ENCODE results near the gene OR2W3. TPM values are rescaled to one million over a fixed set of nuclear protein-coding genes. Genes with fewer than 3 reads are reported as not detected.

Gene OR2W3
- polyA plus RNA-seq (1.1 TPM in 1 of 2 replicates, not detected in the other), polyA minus RNA-seq (not detected in 2 replicates)

- Histone ChIP-seq H3K9me2 (ENCODE audit: insufficient read depth, low read length) (no peaks in the 10 kb centered on the region), H3F3A (ENCODE audit: insufficient read depth, low read length, poor library complexity, severe bottlenecking) (no peaks in the 10 kb centered on the region), H3K4me3 (ENCODE audit: low read length) (no peak within 1 kb of the TSS), H3K36me3 (ENCODE audit: insufficient read depth, low read length) (no peaks in the 10 kb centered on the region), H3K4me2 (ENCODE audit: low read length) (no peak within 1 kb of the TSS), H3K79me2 (replicated peaks; ENCODE audit: insufficient read depth, low read length) (no peaks in the 10 kb centered on the region), H4K20me1 (ENCODE audit: insufficient read depth) (no peaks in the 10 kb centered on the region), H3K9ac (ENCODE audit: low read length) (no peak within 1 kb of the TSS), H3K27ac (ENCODE audit: low read length) (no peak within 1 kb of the TSS), H3K9me3 (ENCODE audit: low read length) (no peaks in the 10 kb centered on the region), H3K27me3 (ENCODE audit: insufficient read depth, low read depth, low read length) (no peaks in the 10 kb centered on the region), H2AFZ (ENCODE audit: low read depth, low read length) (no peak within 1 kb of the TSS)
- TF ChIP-seq MXI1 (conservative IDR thresholded peaks at IDR 0.05; ENCODE audit: poor library complexity, severe bottlenecking) = no peak
- no peak for TF ChIP-seq POLR2AphosphoS5 (IDR thresholded peaks at IDR 0.05)
- no peak for TF ChIP-seq EP300 (conservative IDR thresholded peaks at IDR 0.05; ENCODE audit: poor library complexity, severe bottlenecking)
- no peak for TF ChIP-seq SMC3 (conservative IDR thresholded peaks at IDR 0.05; ENCODE audit: poor library complexity)
- no peak for TF ChIP-seq CTCF (IDR thresholded peaks at IDR 0.05; ENCODE audit: poor library complexity, severe bottlenecking)
- TF ChIP-seq RAD21 (conservative IDR thresholded peaks at IDR 0.05) = no peak
- TF ChIP-seq EZH2 (IDR thresholded peaks at IDR 0.05; ENCODE audit: borderline replicate concordance, insufficient read depth, low read length, poor library complexity, severe bottlenecking) = no peak
- TF ChIP-seq TAF1 (IDR thresholded peaks at IDR 0.05; ENCODE audit: low read depth) = no peak
- no peak for TF ChIP-seq REST (IDR thresholded peaks at IDR 0.05; ENCODE audit: borderline replicate concordance)
These were observed at the start of gene OR2W3 for GRCh38 chr1:247895163-247895637. Gene OR2W3, plus strand, starts transcription at chr1:247895587. Its CDS starts 0 bp downstream, at chr1:247895587.

GRCh38 chr1:247845693-247846017 lies 49.7 kb upstream of the OR2W3 start:
- no peak for TF ChIP-seq EZH2 (IDR thresholded peaks at IDR 0.05; ENCODE audit: borderline replicate concordance, insufficient read depth, low read length, poor library complexity, severe bottlenecking)
- no peak for TF ChIP-seq REST (IDR thresholded peaks at IDR 0.05; ENCODE audit: borderline replicate concordance)
- no peak for TF ChIP-seq CTCF (IDR thresholded peaks at IDR 0.05; ENCODE audit: poor library complexity, severe bottlenecking)
- no peak for TF ChIP-seq EP300 (conservative IDR thresholded peaks at IDR 0.05; ENCODE audit: poor library complexity, severe bottlenecking)
- no peak for TF ChIP-seq TAF1 (IDR thresholded peaks at IDR 0.05; ENCODE audit: low read depth)
- TF ChIP-seq SMC3 (conservative IDR thresholded peaks at IDR 0.05; ENCODE audit: poor library complexity) = no peak
- TF ChIP-seq POLR2AphosphoS5 (IDR thresholded peaks at IDR 0.05) = no peak
- TF ChIP-seq RAD21 (conservative IDR thresholded peaks at IDR 0.05) = no peak
- no peak for TF ChIP-seq MXI1 (conservative IDR thresholded peaks at IDR 0.05; ENCODE audit: poor library complexity, severe bottlenecking)
- Histone ChIP-seq H3K9ac (ENCODE audit: low read length) (no peak overlapping the region), H3K27me3 (ENCODE audit: insufficient read depth, low read depth, low read length) (no peaks in the 10 kb centered on the region), H2AFZ (ENCODE audit: low read depth, low read length) (no peak overlapping the region), H3K27ac (ENCODE audit: low read length) (no peak overlapping the region), H3K79me2 (replicated peaks; ENCODE audit: insufficient read depth, low read length) (no peaks in the 10 kb centered on the region), H3K4me2 (ENCODE audit: low read length) (no peak overlapping the region), H3F3A (ENCODE audit: insufficient read depth, low read length, poor library complexity, severe bottlenecking) (no peaks in the 10 kb centered on the region), H3K9me3 (ENCODE audit: low read length) (no peaks in the 10 kb centered on the region), H3K4me3 (ENCODE audit: low read length) (no peak overlapping the region), H3K36me3 (ENCODE audit: insufficient read depth, low read length) (no peaks in the 10 kb centered on the region), H4K20me1 (ENCODE audit: insufficient read depth) (no peaks in the 10 kb centered on the region), H3K9me2 (ENCODE audit: insufficient read depth, low read length) (no peaks in the 10 kb centered on the region)
